ENCODE measurements around the gene SSTR3. TPM values are rescaled to one million over a fixed set of nuclear protein-coding genes. Genes with fewer than 3 reads are reported as not detected.

The SSTR3 gene
- total and polyA plus RNA-seq, 2 of the 13 experiments (the other 11 are each of a cell fraction or from before 2014, with no cell fraction given), result 0.08 to 0.64 TPM

DNA sequence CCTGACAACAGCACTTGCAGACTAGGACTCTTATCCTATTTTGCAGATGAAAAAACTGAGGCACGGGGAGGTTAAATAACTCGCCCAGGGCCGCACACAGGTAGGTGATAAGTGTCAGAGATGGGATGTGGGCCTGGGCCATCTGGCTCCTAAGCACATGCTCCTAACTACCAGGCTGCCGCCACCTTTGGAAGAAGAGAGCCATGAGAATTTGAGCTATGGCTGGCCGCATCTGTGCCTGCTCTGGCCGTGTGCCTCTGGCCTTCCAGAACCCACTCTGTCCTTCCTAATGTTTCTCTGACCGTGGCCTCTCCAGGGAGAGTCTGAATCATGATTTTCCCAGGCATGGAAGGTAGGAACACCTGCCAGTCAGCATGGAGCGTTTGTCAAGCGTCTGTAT, 47.2 kb downstream of the SSTR3 start:
- no peaks in the 10 kb centered on the region for H3K79me2 ChIP-seq (ENCODE audit: insufficient read depth, low read length)
- intact Hi-C loops (cut with micrococcal nuclease; ENCODE audit: unreplicated experiment), result no loop called here
- H3K27me3 ChIP-seq (ENCODE audit: control insufficient read depth in 1 of 2, insufficient read depth in 2 of 2, low read length in 2 of 2), result peaks cover 6 to 18% of the 10 kb centered on the region in 2 experiments; a peak in 3 of 5 replicates
- TF ChIP-seq ZNF629 (CRISPR knock-in tag; conservative IDR thresholded peaks at IDR 0.05) (0 out of 2 replicates have a peak, but pooled peaks have one; percentile 25), NFKB2 (CRISPR knock-in tag; IDR thresholded peaks at IDR 0.05; ENCODE audit: borderline replicate concordance) (no peak)
- H3K27ac ChIP-seq (ENCODE audit: extremely low read length, insufficient read depth, low read length), result no peak overlapping the region
- no peak overlapping the region for H3K9ac ChIP-seq (ENCODE audit: insufficient read depth, low read depth, low read length)
- H3K4me1 ChIP-seq (ENCODE audit: insufficient read depth, low read length), result peaks cover 42% of the 10 kb centered on the region
- no peak overlapping the region for H3K4me2 ChIP-seq (ENCODE audit: low read depth, low read length)
- DNase-seq (ENCODE audit: low spot score), result no peak
- ChIA-PET POLR2A (interaction anchor here (1.2 kb wide), 1 partner anchor 34 kb away, joined by 4 read pairs; no protein-coding TSS in a partner anchor), CTCF (ENCODE audit: low intra/inter-chr PET ratio, low total read pairs) (interaction anchor here (3.5 kb wide), 1 partner anchor 34 kb away, joined by 57 read pairs; no protein-coding TSS in a partner anchor)
- H3K36me3 ChIP-seq (replicated peaks in 1 of 2; ENCODE audit: control insufficient read depth in 1 of 2, insufficient read depth in 2 of 2, low read length in 2 of 2), result no peaks in the 10 kb centered on the region
- no peak for ATAC-seq
- H3K4me3 ChIP-seq (replicated peaks in 1 of 3; ENCODE audit: insufficient read depth in 1 of 3, low read depth in 2 of 3, low read length in 3 of 3), result no peak overlapping the region
- BruUV-seq (replicated peaks), result no TSS peak
- no peak for FAIRE-seq
- in situ Hi-C loops (cut with HindIII; ENCODE audit: extremely low pct_ligation_motif_present, low pct_unique_long_range_greater_than_20kb), result no loop called here
- H3K9me3 ChIP-seq (ENCODE audit: low read length), result no peaks in the 10 kb centered on the region
- WGBS (ENCODE audit: low lambda C conversion rate), result 68% methylated on average over 6 of the region's 9 CpGs
- H2AFZ ChIP-seq (ENCODE audit: low read length), result no peak overlapping the region
- no peaks in the 10 kb centered on the region for H4K20me1 ChIP-seq (ENCODE audit: insufficient read depth, low read length)

DNA sequence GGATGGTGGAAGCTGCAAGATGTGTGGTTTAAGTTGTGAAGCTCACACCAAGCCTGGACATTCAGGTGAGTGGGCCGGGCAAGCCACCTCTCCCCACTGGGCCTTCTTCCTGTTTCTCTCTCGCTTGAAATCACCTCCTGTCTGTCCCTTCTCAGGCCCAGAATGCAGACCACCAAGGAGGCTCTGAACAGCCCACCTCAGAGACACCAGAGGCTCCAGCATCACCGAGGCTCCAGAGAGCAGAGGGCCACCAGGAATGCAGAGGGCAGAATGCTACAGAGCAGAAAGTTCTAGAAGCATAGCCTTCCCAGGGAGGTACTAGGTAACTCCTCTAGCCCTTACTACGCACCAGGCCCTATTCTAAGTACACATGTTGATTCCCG, 47.8 kb downstream of the SSTR3 start:
- Histone ChIP-seq H3K4me1 (ENCODE audit: insufficient read depth, low read length) (peaks cover 42% of the 10 kb centered on the region), H4K20me1 (ENCODE audit: insufficient read depth, low read length) (no peaks in the 10 kb centered on the region), H3K4me3 (replicated peaks in 1 of 3; ENCODE audit: insufficient read depth in 1 of 3, low read depth in 2 of 3, low read length in 3 of 3) (no peak overlapping the region), H3K4me2 (ENCODE audit: low read depth, low read length) (no peak overlapping the region), H3K9me3 (ENCODE audit: low read length) (no peaks in the 10 kb centered on the region), H3K9ac (ENCODE audit: insufficient read depth, low read depth, low read length) (no peak overlapping the region), H2AFZ (ENCODE audit: low read length) (no peak overlapping the region), H3K36me3 (replicated peaks in 1 of 2; ENCODE audit: control insufficient read depth in 1 of 2, insufficient read depth in 2 of 2, low read length in 2 of 2) (no peaks in the 10 kb centered on the region), H3K27ac (ENCODE audit: extremely low read length, insufficient read depth, low read length) (no peak overlapping the region), H3K79me2 (ENCODE audit: insufficient read depth, low read length) (no peaks in the 10 kb centered on the region), H3K27me3 (ENCODE audit: control insufficient read depth in 1 of 2, insufficient read depth in 2 of 2, low read length in 2 of 2) (peaks cover 6 to 18% of the 10 kb centered on the region in 2 experiments; a peak in 3 of 5 replicates)
- ChIA-PET CTCF (ENCODE audit: low intra/inter-chr PET ratio, low total read pairs) (interaction anchor here (1.7 kb wide), 1 partner anchor 34 kb away, joined by 5 read pairs; no protein-coding TSS in a partner anchor), POLR2A (no interaction called here)
- FAIRE-seq, result no peak
- no peak for ATAC-seq
- BruUV-seq (replicated peaks), result no TSS peak
- DNase-seq (ENCODE audit: low spot score), result no peak
- WGBS (ENCODE audit: low lambda C conversion rate), result 60% methylated on average over 1 of the region's 5 CpGs
- in situ Hi-C loops (cut with HindIII; ENCODE audit: extremely low pct_ligation_motif_present, low pct_unique_long_range_greater_than_20kb) (loop anchor here (5.0 kb wide), 1 partner anchor 33 kb away; no protein-coding TSS in a partner anchor), intact Hi-C loops (cut with micrococcal nuclease; ENCODE audit: unreplicated experiment) (no loop called here)
- TF ChIP-seq, protein P1, sequence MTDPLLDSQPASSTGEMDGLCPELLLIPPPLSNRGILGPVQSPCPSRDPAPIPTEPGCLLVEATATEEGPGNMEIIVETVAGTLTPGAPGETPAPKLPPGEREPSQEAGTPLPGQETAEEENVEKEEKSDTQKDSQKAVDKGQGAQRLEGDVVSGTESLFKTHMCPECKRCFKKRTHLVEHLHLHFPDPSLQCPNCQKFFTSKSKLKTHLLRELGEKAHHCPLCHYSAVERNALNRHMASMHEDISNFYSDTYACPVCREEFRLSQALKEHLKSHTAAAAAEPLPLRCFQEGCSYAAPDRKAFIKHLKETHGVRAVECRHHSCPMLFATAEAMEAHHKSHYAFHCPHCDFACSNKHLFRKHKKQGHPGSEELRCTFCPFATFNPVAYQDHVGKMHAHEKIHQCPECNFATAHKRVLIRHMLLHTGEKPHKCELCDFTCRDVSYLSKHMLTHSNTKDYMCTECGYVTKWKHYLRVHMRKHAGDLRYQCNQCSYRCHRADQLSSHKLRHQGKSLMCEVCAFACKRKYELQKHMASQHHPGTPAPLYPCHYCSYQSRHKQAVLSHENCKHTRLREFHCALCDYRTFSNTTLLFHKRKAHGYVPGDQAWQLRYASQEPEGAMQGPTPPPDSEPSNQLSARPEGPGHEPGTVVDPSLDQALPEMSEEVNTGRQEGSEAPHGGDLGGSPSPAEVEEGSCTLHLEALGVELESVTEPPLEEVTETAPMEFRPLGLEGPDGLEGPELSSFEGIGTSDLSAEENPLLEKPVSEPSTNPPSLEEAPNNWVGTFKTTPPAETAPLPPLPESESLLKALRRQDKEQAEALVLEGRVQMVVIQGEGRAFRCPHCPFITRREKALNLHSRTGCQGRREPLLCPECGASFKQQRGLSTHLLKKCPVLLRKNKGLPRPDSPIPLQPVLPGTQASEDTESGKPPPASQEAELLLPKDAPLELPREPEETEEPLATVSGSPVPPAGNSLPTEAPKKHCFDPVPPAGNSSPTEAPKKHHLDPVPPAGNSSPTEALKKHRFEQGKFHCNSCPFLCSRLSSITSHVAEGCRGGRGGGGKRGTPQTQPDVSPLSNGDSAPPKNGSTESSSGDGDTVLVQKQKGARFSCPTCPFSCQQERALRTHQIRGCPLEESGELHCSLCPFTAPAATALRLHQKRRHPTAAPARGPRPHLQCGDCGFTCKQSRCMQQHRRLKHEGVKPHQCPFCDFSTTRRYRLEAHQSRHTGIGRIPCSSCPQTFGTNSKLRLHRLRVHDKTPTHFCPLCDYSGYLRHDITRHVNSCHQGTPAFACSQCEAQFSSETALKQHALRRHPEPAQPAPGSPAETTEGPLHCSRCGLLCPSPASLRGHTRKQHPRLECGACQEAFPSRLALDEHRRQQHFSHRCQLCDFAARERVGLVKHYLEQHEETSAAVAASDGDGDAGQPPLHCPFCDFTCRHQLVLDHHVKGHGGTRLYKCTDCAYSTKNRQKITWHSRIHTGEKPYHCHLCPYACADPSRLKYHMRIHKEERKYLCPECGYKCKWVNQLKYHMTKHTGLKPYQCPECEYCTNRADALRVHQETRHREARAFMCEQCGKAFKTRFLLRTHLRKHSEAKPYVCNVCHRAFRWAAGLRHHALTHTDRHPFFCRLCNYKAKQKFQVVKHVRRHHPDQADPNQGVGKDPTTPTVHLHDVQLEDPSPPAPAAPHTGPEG (CRISPR knock-in tag; IDR thresholded peaks at IDR 0.05), result no peak
- TF ChIP-seq TP53 (CRISPR knock-in tag; conservative IDR thresholded peaks at IDR 0.05) (no peak), MEIS2 (CRISPR knock-in tag; IDR thresholded peaks at IDR 0.05) (no peak), PRPF4 (IDR thresholded peaks at IDR 0.05; ENCODE audit: low read depth, low read length, poor library complexity, severe bottlenecking) (no peak), PHF5A (CRISPR knock-in tag; IDR thresholded peaks at IDR 0.05; ENCODE audit: low read depth, unreplicated experiment) (no peak), PLRG1 (conservative IDR thresholded peaks at IDR 0.05) (no peak), SCMH1 (CRISPR knock-in tag; IDR thresholded peaks at IDR 0.05; ENCODE audit: borderline replicate concordance) (no peak), HHEX (CRISPR knock-in tag; IDR thresholded peaks at IDR 0.05) (no peak), ARNT (IDR thresholded peaks at IDR 0.05) (no peak), HMG20A (CRISPR knock-in tag; IDR thresholded peaks at IDR 0.05; ENCODE audit: borderline replicate concordance) (no peak), KDM6A (CRISPR knock-in tag; IDR thresholded peaks at IDR 0.05; ENCODE audit: low read depth) (no peak), SNRNP70 (IDR thresholded peaks at IDR 0.05; ENCODE audit: low read depth, low read length) (no peak)
- TF ChIP-seq, protein P2, sequence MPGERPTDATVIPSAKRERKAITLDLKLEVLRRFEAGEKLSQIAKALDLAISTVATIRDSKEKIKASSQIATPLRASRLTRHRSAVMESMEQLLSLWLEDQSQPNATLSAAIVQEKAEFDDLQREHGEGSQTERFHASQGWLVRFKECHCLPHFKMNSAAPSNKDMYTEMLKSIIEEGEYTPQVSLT (CRISPR knock-in tag; IDR thresholded peaks at IDR 0.05; ENCODE audit: borderline replicate concordance, low read depth), result no peak
